ENCODE data around the gene STARD8.

DNA sequence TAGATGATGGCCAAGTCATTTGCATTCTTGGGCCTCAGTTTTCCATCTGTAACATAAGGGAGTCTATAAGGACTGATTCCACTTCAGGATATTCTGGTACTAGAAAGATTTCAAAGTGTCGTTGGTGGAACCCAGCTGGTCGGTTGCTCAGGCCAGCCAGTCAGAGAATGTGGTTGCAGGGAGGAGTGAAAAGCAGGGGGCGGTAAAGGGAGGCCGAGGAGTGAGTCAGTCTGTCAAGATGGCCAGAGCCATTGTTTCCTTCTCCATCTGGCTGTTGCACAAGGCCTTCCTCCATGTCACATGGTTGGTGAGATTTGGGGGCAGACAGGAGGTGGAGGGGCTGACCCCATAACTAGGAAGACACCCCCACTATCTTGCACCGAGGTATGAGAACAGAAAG lies 38.2 kb downstream of the STARD8 start:
- TF ChIP-seq, protein P1, sequence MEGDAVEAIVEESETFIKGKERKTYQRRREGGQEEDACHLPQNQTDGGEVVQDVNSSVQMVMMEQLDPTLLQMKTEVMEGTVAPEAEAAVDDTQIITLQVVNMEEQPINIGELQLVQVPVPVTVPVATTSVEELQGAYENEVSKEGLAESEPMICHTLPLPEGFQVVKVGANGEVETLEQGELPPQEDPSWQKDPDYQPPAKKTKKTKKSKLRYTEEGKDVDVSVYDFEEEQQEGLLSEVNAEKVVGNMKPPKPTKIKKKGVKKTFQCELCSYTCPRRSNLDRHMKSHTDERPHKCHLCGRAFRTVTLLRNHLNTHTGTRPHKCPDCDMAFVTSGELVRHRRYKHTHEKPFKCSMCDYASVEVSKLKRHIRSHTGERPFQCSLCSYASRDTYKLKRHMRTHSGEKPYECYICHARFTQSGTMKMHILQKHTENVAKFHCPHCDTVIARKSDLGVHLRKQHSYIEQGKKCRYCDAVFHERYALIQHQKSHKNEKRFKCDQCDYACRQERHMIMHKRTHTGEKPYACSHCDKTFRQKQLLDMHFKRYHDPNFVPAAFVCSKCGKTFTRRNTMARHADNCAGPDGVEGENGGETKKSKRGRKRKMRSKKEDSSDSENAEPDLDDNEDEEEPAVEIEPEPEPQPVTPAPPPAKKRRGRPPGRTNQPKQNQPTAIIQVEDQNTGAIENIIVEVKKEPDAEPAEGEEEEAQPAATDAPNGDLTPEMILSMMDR (IDR thresholded peaks at IDR 0.05; ENCODE audit: low read depth, low read length, missing input control), result no peak
- TF ChIP-seq, protein P2, sequence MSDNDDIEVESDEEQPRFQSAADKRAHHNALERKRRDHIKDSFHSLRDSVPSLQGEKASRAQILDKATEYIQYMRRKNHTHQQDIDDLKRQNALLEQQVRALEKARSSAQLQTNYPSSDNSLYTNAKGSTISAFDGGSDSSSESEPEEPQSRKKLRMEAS (IDR thresholded peaks at IDR 0.05), result no peak
- TF ChIP-seq, protein P3, sequence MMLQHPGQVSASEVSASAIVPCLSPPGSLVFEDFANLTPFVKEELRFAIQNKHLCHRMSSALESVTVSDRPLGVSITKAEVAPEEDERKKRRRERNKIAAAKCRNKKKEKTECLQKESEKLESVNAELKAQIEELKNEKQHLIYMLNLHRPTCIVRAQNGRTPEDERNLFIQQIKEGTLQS (IDR thresholded peaks at IDR 0.05), result no peak
- TF ChIP-seq GABPA (IDR thresholded peaks at IDR 0.05 in 1 of 2, conservative IDR thresholded peaks at IDR 0.05 in 1 of 2) (no peak), RAD21 (IDR thresholded peaks at IDR 0.05) (no peak), TAF1 (conservative IDR thresholded peaks at IDR 0.05) (no peak), JUND (IDR thresholded peaks at IDR 0.05) (no peak), NR2F2 (IDR thresholded peaks at IDR 0.05) (no peak), SP1 (IDR thresholded peaks at IDR 0.05) (no peak)
- TF ChIP-seq, protein P4, sequence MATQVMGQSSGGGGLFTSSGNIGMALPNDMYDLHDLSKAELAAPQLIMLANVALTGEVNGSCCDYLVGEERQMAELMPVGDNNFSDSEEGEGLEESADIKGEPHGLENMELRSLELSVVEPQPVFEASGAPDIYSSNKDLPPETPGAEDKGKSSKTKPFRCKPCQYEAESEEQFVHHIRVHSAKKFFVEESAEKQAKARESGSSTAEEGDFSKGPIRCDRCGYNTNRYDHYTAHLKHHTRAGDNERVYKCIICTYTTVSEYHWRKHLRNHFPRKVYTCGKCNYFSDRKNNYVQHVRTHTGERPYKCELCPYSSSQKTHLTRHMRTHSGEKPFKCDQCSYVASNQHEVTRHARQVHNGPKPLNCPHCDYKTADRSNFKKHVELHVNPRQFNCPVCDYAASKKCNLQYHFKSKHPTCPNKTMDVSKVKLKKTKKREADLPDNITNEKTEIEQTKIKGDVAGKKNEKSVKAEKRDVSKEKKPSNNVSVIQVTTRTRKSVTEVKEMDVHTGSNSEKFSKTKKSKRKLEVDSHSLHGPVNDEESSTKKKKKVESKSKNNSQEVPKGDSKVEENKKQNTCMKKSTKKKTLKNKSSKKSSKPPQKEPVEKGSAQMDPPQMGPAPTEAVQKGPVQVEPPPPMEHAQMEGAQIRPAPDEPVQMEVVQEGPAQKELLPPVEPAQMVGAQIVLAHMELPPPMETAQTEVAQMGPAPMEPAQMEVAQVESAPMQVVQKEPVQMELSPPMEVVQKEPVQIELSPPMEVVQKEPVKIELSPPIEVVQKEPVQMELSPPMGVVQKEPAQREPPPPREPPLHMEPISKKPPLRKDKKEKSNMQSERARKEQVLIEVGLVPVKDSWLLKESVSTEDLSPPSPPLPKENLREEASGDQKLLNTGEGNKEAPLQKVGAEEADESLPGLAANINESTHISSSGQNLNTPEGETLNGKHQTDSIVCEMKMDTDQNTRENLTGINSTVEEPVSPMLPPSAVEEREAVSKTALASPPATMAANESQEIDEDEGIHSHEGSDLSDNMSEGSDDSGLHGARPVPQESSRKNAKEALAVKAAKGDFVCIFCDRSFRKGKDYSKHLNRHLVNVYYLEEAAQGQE (IDR thresholded peaks at IDR 0.05), result no peak

All from liver (tissue), 3 donors.